OCI-LY3 (cell line): ENCODE data around the gene RGS21.

Experiments used
- H2AFZ ChIP-seq: fragments of 200-600, 300-600 bp; shearing (Covaris generic); 2 replicates; pipeline ENCODE4 v1.6.0; 2014; ENCODE audit warnings: antibody characterized with exemption, low read depth, low read length
- H3K27ac ChIP-seq: fragments of 200-600, 300-600 bp; sonication (generic); 2 replicates; pipeline ENCODE4 v1.5.1; 2014; ENCODE audit warnings: mild to moderate bottlenecking, low read length, moderate library complexity, mixed read lengths
- H3K27me3 ChIP-seq: fragments of 200-600, 300-600 bp; sonication (generic); 2 replicates; pipeline ENCODE4 v1.6.1; 2014; ENCODE audit warnings: low read depth, low read length, mixed read lengths
- H3K36me3 ChIP-seq: fragments of 200-600, 300-600 bp; sonication (generic); replicated peaks from 2 replicates; pipeline ENCODE3; 2014; ENCODE audit warnings: low read depth, low read length, mixed read lengths
- H3K4me1 ChIP-seq: fragments of 300-600, 200-600 bp; sonication (generic); 2 replicates; pipeline ENCODE4 v1.6.1; 2014; ENCODE audit warnings: low read length, mixed read lengths
- H3K4me2 ChIP-seq: fragments of 200-600, 300-600 bp; sonication (generic); 2 replicates; pipeline ENCODE4 v1.6.1; 2014; ENCODE audit warnings: low read length, mixed read lengths
- H3K4me3 ChIP-seq: fragments of 300-600, 200-600 bp; sonication (generic); 2 replicates; pipeline ENCODE4 v1.5.1; 2014; ENCODE audit warnings: antibody characterized with exemption, mild to moderate bottlenecking, low read length, moderate library complexity
- H3K79me2 ChIP-seq: fragments of 300-600, 200-600 bp; shearing (Covaris generic); 2 replicates; pipeline ENCODE4 v1.6.1; 2014; ENCODE audit warnings: mild to moderate bottlenecking, low read length, mixed read lengths
- H3K9ac ChIP-seq: fragments of 300-600, 200-600 bp; shearing (Covaris generic); 2 replicates; pipeline ENCODE4 v1.6.0; 2014; ENCODE audit warnings: mild to moderate bottlenecking, low read length, moderate library complexity
- H3K9me3 ChIP-seq: fragments of 200-600, 300-600 bp; shearing (Covaris generic); 2 replicates; pipeline ENCODE4 v1.6.1; 2014; ENCODE audit warnings: low read length, mixed read lengths; ENCODE audit not compliant: insufficient read depth
- H4K20me1 ChIP-seq: fragments of 200-600, 300-600 bp; sonication (generic); 2 replicates; pipeline ENCODE4 v1.6.1; 2016; ENCODE audit warnings: low read length, mixed read lengths; ENCODE audit not compliant: insufficient read depth
- EZH2phosphoT487 ChIP-seq: fragments of 200-600 bp; shearing (Covaris generic); IDR thresholded peaks from 2 replicates; pipeline ENCODE4 v1.6.1; 2018; ENCODE audit warnings: antibody characterized with exemption, mixed run types, low read depth
- TF ChIP-seq, protein P1 (sequence below): fragments of 200-600, 300-600 bp; sonication (generic); IDR thresholded peaks from 2 replicates; pipeline ENCODE4 v1.5.1; 2014; ENCODE audit warnings: antibody characterized with exemption, low read length, low read depth

RGS21 gene

DNA sequence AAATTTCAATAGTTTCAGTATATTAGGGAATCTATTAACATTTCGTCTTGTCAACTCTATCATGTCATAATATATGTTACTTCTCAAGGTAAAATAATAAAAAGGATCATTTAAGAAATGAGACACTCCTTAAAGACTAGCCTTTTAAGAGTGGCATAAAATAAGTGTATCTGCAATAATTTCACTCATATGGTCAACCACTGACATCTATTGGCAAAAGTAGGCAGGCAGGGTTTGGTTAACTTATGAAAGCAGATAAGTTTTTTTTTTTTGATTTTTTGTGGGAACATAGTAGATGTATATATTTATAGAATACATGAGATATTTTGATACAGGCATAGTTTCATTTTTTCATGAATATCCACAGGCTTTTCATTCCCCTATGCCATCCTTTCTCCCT is 5.5 kb upstream of the RGS21 start:
- Histone ChIP-seq H3K4me2 (no peak overlapping the region), H3K4me1 (no peaks in the 10 kb centered on the region), H3K9me3 (no peaks in the 10 kb centered on the region), H3K79me2 (no peaks in the 10 kb centered on the region), H3K27me3 (no peaks in the 10 kb centered on the region), H2AFZ (no peak overlapping the region), H4K20me1 (no peaks in the 10 kb centered on the region), H3K27ac (no peak overlapping the region), H3K9ac (no peak overlapping the region), H3K4me3 (no peak overlapping the region), H3K36me3 (no peaks in the 10 kb centered on the region)
- TF ChIP-seq EZH2phosphoT487, result no peak
- TF ChIP-seq, protein P1, sequence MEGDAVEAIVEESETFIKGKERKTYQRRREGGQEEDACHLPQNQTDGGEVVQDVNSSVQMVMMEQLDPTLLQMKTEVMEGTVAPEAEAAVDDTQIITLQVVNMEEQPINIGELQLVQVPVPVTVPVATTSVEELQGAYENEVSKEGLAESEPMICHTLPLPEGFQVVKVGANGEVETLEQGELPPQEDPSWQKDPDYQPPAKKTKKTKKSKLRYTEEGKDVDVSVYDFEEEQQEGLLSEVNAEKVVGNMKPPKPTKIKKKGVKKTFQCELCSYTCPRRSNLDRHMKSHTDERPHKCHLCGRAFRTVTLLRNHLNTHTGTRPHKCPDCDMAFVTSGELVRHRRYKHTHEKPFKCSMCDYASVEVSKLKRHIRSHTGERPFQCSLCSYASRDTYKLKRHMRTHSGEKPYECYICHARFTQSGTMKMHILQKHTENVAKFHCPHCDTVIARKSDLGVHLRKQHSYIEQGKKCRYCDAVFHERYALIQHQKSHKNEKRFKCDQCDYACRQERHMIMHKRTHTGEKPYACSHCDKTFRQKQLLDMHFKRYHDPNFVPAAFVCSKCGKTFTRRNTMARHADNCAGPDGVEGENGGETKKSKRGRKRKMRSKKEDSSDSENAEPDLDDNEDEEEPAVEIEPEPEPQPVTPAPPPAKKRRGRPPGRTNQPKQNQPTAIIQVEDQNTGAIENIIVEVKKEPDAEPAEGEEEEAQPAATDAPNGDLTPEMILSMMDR, result peak; percentile 96

DNA sequence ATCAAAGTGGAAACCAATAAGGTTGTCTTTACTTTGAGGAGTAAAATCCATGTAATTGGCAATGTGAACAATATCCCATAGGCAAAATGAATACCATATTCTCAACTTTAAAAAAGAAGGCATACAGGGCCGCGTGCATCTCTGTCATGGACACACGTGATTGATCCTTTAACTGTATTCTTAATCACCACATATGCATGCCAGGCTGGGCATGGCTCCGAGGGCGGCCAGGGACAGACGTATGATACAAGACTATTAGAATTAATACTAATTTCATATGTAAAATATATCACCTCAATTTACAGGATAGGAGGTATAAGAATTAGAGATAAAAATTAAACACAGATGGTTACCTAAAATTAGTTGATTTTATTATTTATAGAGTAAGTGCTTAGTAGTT is 11.2 kb downstream of the RGS21 start:
- Histone ChIP-seq H3K36me3 (no peaks in the 10 kb centered on the region), H3K27me3 (no peaks in the 10 kb centered on the region), H3K79me2 (no peaks in the 10 kb centered on the region), H3K9me3 (no peaks in the 10 kb centered on the region), H3K4me3 (no peak overlapping the region), H3K9ac (no peak overlapping the region), H3K27ac (no peak overlapping the region), H3K4me2 (no peak overlapping the region), H4K20me1 (no peaks in the 10 kb centered on the region), H2AFZ (no peak overlapping the region), H3K4me1 (no peaks in the 10 kb centered on the region)
- no peak for TF ChIP-seq EZH2phosphoT487
- TF ChIP-seq, protein P1, result no peak

- H3K79me2 ChIP-seq, result no peaks in the 10 kb centered on the region
- no peaks in the 10 kb centered on the region for H4K20me1 ChIP-seq
- H3K27me3 ChIP-seq, result no peaks in the 10 kb centered on the region
- H3K36me3 ChIP-seq, result no peaks in the 10 kb centered on the region
- no peak overlapping the region for H3K27ac ChIP-seq
- no peaks in the 10 kb centered on the region for H3K9me3 ChIP-seq
- H2AFZ ChIP-seq, result peak overlapping the region; percentile 17; the same call in 1 of the 2 replicates
- H3K4me3 ChIP-seq, result no peak overlapping the region
- 0 out of 2 replicates have a peak, but pooled peaks cover 3% of the 10 kb centered on the region for H3K4me1 ChIP-seq
- no peak overlapping the region for H3K9ac ChIP-seq
- H3K4me2 ChIP-seq, result peak overlapping the region; percentile 34
- no peak for TF ChIP-seq EZH2phosphoT487
- TF ChIP-seq, protein P1, result no peak
These were observed 26.1 kb downstream of the RGS21 start for GRCh38 chr1:192342842-192343241.

GRCh38 chr1:192343344-192343743 is 26.6 kb downstream of the RGS21 start:
- H3K9me3 ChIP-seq, result no peaks in the 10 kb centered on the region
- H3K27ac ChIP-seq, result no peak overlapping the region
- no peak for TF ChIP-seq EZH2phosphoT487
- TF ChIP-seq, protein P1, result no peak

More at GRCh38 chr1:192343344-192343743, 26.6 kb downstream of the RGS21 start:
- Histone ChIP-seq H3K4me2 (peak overlapping the region; percentile 34), H3K27me3 (no peaks in the 10 kb centered on the region), H4K20me1 (no peaks in the 10 kb centered on the region), H3K4me3 (no peak overlapping the region), H3K79me2 (no peaks in the 10 kb centered on the region), H3K4me1 (0 out of 2 replicates have a peak, but pooled peaks cover 3% of the 10 kb centered on the region), H2AFZ (no peak overlapping the region), H3K36me3 (no peaks in the 10 kb centered on the region), H3K9ac (no peak overlapping the region)
